ENCODE data around the gene LDLRAD3. TPM values are rescaled to one million over a fixed set of nuclear protein-coding genes. Genes with fewer than 3 reads are reported as not detected.

The LDLRAD3 gene
- total RNA-seq, 4 donors from 2014 or later, result 10.2 to 41.9 (median 19.8) TPM

- Histone ChIP-seq H3K4me3 (no peak overlapping the region), H3K27me3 (no peaks in the 10 kb centered on the region), H3K36me3 (no peaks in the 10 kb centered on the region), H3K9me3 (peaks cover 0 to 7% of the 10 kb centered on the region in 2 donors), H3K4me1 (peaks cover 0 to 7% of the 10 kb centered on the region in 2 donors), H3K27ac (peak overlapping the region in 1 of 2 donors; percentile 57)
- DNase-seq, result peak; percentile 72 to 73
- no peak for TF ChIP-seq POLR2A (IDR thresholded peaks at IDR 0.05)
- TF ChIP-seq CTCF (IDR thresholded peaks at IDR 0.05), result no peak
- intact Hi-C loops (cut with DNase I; ENCODE audit: low total_unique reads), result no loop called here
Measured at GRCh38 chr11:36057379-36058042, 113.6 kb downstream of the LDLRAD3 start.

GRCh38 chr11:36059660-36060059 lies 115.8 kb downstream of the LDLRAD3 start:
- Histone ChIP-seq H3K4me3 (no peak overlapping the region), H3K4me1 (no peaks in the 10 kb centered on the region), H3K9me3 (peaks cover 0 to 7% of the 10 kb centered on the region in 2 donors), H3K27me3 (no peaks in the 10 kb centered on the region), H3K27ac (no peak overlapping the region), H3K36me3 (no peaks in the 10 kb centered on the region)
- intact Hi-C loops (cut with DNase I; ENCODE audit: low total_unique reads), result no loop called here
- DNase-seq, result no peak
- no peak for TF ChIP-seq POLR2A (IDR thresholded peaks at IDR 0.05)
- no peak for TF ChIP-seq CTCF (IDR thresholded peaks at IDR 0.05)

GRCh38 chr11:36060926-36061325 lies 117.1 kb downstream of the LDLRAD3 start:
- H3K4me1 ChIP-seq, result no peaks in the 10 kb centered on the region
- TF ChIP-seq POLR2A (IDR thresholded peaks at IDR 0.05), result no peak
- no peak overlapping the region for H3K4me3 ChIP-seq
- intact Hi-C loops (cut with DNase I; ENCODE audit: low total_unique reads), result no loop called here
- no peaks in the 10 kb centered on the region for H3K36me3 ChIP-seq
- DNase-seq, result no peak
- no peak overlapping the region for H3K27ac ChIP-seq
- H3K9me3 ChIP-seq, result peaks cover 0 to 7% of the 10 kb centered on the region in 2 donors
- no peaks in the 10 kb centered on the region for H3K27me3 ChIP-seq

GRCh38 chr11:36061471-36061870 lies 117.6 kb downstream of the LDLRAD3 start:
- no peaks in the 10 kb centered on the region for H3K36me3 ChIP-seq
- intact Hi-C loops (cut with DNase I; ENCODE audit: low total_unique reads), result no loop called here
- DNase-seq, result no peak
- no peak overlapping the region for H3K4me3 ChIP-seq
- H3K9me3 ChIP-seq, result peaks cover 0 to 7% of the 10 kb centered on the region in 2 donors
- no peaks in the 10 kb centered on the region for H3K4me1 ChIP-seq
- H3K27ac ChIP-seq, result no peak overlapping the region
- TF ChIP-seq POLR2A (IDR thresholded peaks at IDR 0.05), result no peak
- no peak for TF ChIP-seq CTCF (IDR thresholded peaks at IDR 0.05)
- H3K27me3 ChIP-seq, result no peaks in the 10 kb centered on the region

- peak in 1 of 2 donors; percentile 38 for DNase-seq
- Histone ChIP-seq H3K4me3 (no peak overlapping the region), H3K27me3 (no peaks in the 10 kb centered on the region), H3K9me3 (peaks cover 0 to 7% of the 10 kb centered on the region in 2 donors), H3K4me1 (no peaks in the 10 kb centered on the region), H3K27ac (peak overlapping the region; percentile 15 to 25), H3K36me3 (no peaks in the 10 kb centered on the region)
- intact Hi-C loops (cut with DNase I; ENCODE audit: low total_unique reads), result no loop called here
- TF ChIP-seq CTCF (IDR thresholded peaks at IDR 0.05) (no peak), POLR2A (IDR thresholded peaks at IDR 0.05) (no peak)
Measured at GRCh38 chr11:36062796-36063365, 119.0 kb downstream of the LDLRAD3 start.

Measured in uterus (tissue), 4 donors.